Uterus (tissue), 2 donors: Measurements from ENCODE around the gene PUS1.

Source experiments
- CTCF ChIP-seq, 4 experiments: fragments of 200-600 bp in 2 of 4; fragments of 450-650 bp in 2 of 4; sonication (generic) in 2 of 4; IDR thresholded peaks; one replicate each; pipeline ENCODE4 v1.5.1; 2016 to 2019; ENCODE audit warnings: antibody characterized with exemption in 4 of 4, mild to moderate bottlenecking in 2 of 4, moderate library complexity in 1 of 4
- POLR2A ChIP-seq, 2 donors: fragments of 450-650 bp; IDR thresholded peaks; one replicate each; pipeline ENCODE4 v1.6.1; 2016; ENCODE audit warnings: antibody characterized with exemption in 2 of 2, mild to moderate bottlenecking in 1 of 2, moderate library complexity in 1 of 2

- TF ChIP-seq CTCF (IDR thresholded peaks at IDR 0.05): no peak
- no peak for TF ChIP-seq POLR2A (IDR thresholded peaks at IDR 0.05)
Observed at GRCh38 chr12:131963381-131963780, 34.3 kb downstream of the PUS1 start.
